Activated CD4-positive, alpha-beta T cell treated with anti-CD3 and anti-CD28 coated beads for 36 hours (primary cell): ENCODE results near the gene NDUFA8. TPM values are rescaled to one million over a fixed set of nuclear protein-coding genes. Genes with fewer than 3 reads are reported as not detected.
A peak's percentile ranks its signal among the peaks of the same experiment; 100 is the strongest.

Experiments
- ATAC-seq: fragments of 200-7000 bp; cut with Tn5 transposase; one replicate; pipeline ENCODE4 v1.10.0; 2021; ENCODE audit warnings: mild to moderate bottlenecking, moderate library complexity
- CTCF ChIA-PET: fragments of 350-600 bp; sonication (Branson Sonifier 250); formaldehyde crosslinking; loops from one replicate; lab custom pipeline; 2021; ENCODE audit warnings: antibody characterized with exemption; lab: Charles Lee
- POLR2A ChIA-PET: fragments of 350-600 bp; sonication (Branson Sonifier 250); formaldehyde crosslinking; loops from one replicate; lab custom pipeline; 2021; ENCODE audit warnings: antibody characterized with exemption, inconsistent platforms; lab: Charles Lee
- DNase-seq: peaks from one replicate; pipeline ENCODE4 v3.0.0-alpha.2; 2020
- H3K27ac Mint-ChIP-seq: one replicate; pipeline ENCODE4 v1.8.0; 2021; ENCODE audit warnings: mixed read lengths
- H3K27me3 Mint-ChIP-seq: one replicate; pipeline ENCODE4 v1.8.0; 2021; ENCODE audit warnings: mixed read lengths
- H3K36me3 Mint-ChIP-seq: one replicate; pipeline ENCODE4 v1.8.0; 2021; ENCODE audit warnings: low read depth, mixed read lengths
- H3K4me1 Mint-ChIP-seq: one replicate; pipeline ENCODE4 v1.8.0; 2021; ENCODE audit warnings: mixed read lengths
- H3K4me3 Mint-ChIP-seq: one replicate; pipeline ENCODE4 v1.8.0; 2021; ENCODE audit warnings: mild to moderate bottlenecking, moderate library complexity, mixed read lengths
- H3K9me3 Mint-ChIP-seq: one replicate; pipeline ENCODE4 v1.8.0; 2021; ENCODE audit warnings: low read depth, mixed read lengths
- intact Hi-C, 2 experiments: fragments of 100-400 bp; cut with DNase I in 1 of 2; cut with micrococcal nuclease in 1 of 2; formaldehyde crosslinking; loops; one replicate each; pipeline versions ENCODE4 v1.14.2 to v1.15.1; 2022 to 2024; cut with DNase I, micrococcal nuclease
- total RNA-seq, 2 experiments: library from RNA; stranded (reverse); gene quantifications; one replicate each; pipeline ENCODE4 v1.2.3, GENCODE V29; 2021

Gene NDUFA8
- total RNA-seq, 2 experiments from 2014 or later, result 50.4 to 57.2 TPM

- peaks cover 7% of the 10 kb centered on the region for H3K27me3 Mint-ChIP-seq
- intact Hi-C loops, result no loop called here
- H3K9me3 Mint-ChIP-seq, result no peaks in the 10 kb centered on the region
- CTCF ChIA-PET, result interaction anchor here (0.5 to 1.5 kb wide), 4 partner anchors 10 to 171 kb away, joined by 3 to 4 read pairs (median 3); no protein-coding TSS in a partner anchor
- POLR2A ChIA-PET, result no interaction called here
- H3K36me3 Mint-ChIP-seq, result no peaks in the 10 kb centered on the region
- no peak overlapping the region for H3K4me3 Mint-ChIP-seq
- DNase-seq (no peak), ATAC-seq (no peak)
- H3K27ac Mint-ChIP-seq, result no peak overlapping the region
- H3K4me1 Mint-ChIP-seq, result no peaks in the 10 kb centered on the region
Measured at GRCh38 chr9:122183501-122183900, 23.9 kb upstream of the NDUFA8 start.

GRCh38 chr9:122180633-122181032 lies 21.1 kb upstream of the NDUFA8 start:
- no peaks in the 10 kb centered on the region for H3K9me3 Mint-ChIP-seq

GRCh38 chr9:122179690-122180074 lies 20.1 kb upstream of the NDUFA8 start:
- no peaks in the 10 kb centered on the region for H3K9me3 Mint-ChIP-seq
- H3K4me1 Mint-ChIP-seq, result no peaks in the 10 kb centered on the region
- no peak for DNase-seq
- H3K27me3 Mint-ChIP-seq, result peaks cover 9% of the 10 kb centered on the region
- H3K36me3 Mint-ChIP-seq, result no peaks in the 10 kb centered on the region
- no peak for ATAC-seq
- CTCF ChIA-PET, result interaction anchor here (0.8 kb wide), 1 partner anchor 11 kb away, joined by 3 read pairs; no protein-coding TSS in a partner anchor
- intact Hi-C loops, result no loop called here
- H3K27ac Mint-ChIP-seq, result no peak overlapping the region
- POLR2A ChIA-PET, result no interaction called here
- H3K4me3 Mint-ChIP-seq, result no peak overlapping the region

More at GRCh38 chr9:122180633-122181032, 21.1 kb upstream of the NDUFA8 start:
- ATAC-seq (no peak), DNase-seq (no peak)
- H3K27me3 Mint-ChIP-seq, result peaks cover 7% of the 10 kb centered on the region
- intact Hi-C loops, result no loop called here
- ChIA-PET CTCF (no interaction called here), POLR2A (no interaction called here)
- H3K27ac Mint-ChIP-seq, result no peak overlapping the region
- H3K36me3 Mint-ChIP-seq, result no peaks in the 10 kb centered on the region
- no peaks in the 10 kb centered on the region for H3K4me1 Mint-ChIP-seq
- H3K4me3 Mint-ChIP-seq, result no peak overlapping the region

GRCh38 chr9:122179054-122179689 lies 19.6 kb upstream of the NDUFA8 start:
- intact Hi-C loops, result no loop called here

GRCh38 chr9:122176916-122177315 lies 17.3 kb upstream of the NDUFA8 start:
- no peak overlapping the region for H3K27ac Mint-ChIP-seq
- DNase-seq, result no peak
- CTCF ChIA-PET, result interaction anchor here (0.7 kb wide), 1 partner anchor 10 kb away, joined by 3 read pairs; no protein-coding TSS in a partner anchor
- H3K4me3 Mint-ChIP-seq, result no peak overlapping the region
- POLR2A ChIA-PET, result no interaction called here
- ATAC-seq, result no peak
- H3K9me3 Mint-ChIP-seq, result no peaks in the 10 kb centered on the region
- intact Hi-C loops, result no loop called here
- peaks cover 18% of the 10 kb centered on the region for H3K27me3 Mint-ChIP-seq
- H3K4me1 Mint-ChIP-seq, result no peaks in the 10 kb centered on the region
- H3K36me3 Mint-ChIP-seq, result no peaks in the 10 kb centered on the region

More at GRCh38 chr9:122179054-122179689, 19.6 kb upstream of the NDUFA8 start:
- Mint-ChIP-seq H3K27me3 (peaks cover 9% of the 10 kb centered on the region), H3K4me1 (no peaks in the 10 kb centered on the region), H3K4me3 (no peak overlapping the region), H3K36me3 (no peaks in the 10 kb centered on the region), H3K27ac (no peak overlapping the region), H3K9me3 (no peaks in the 10 kb centered on the region)
- no peak for ATAC-seq
- no peak for DNase-seq
- POLR2A ChIA-PET, result no interaction called here
- CTCF ChIA-PET, result interaction anchor here (0.8 kb wide), 1 partner anchor 11 kb away, joined by 3 read pairs; no protein-coding TSS in a partner anchor

GRCh38 chr9:122173670-122174069 lies 14.1 kb upstream of the NDUFA8 start:
- DNase-seq, result no peak
- Mint-ChIP-seq H3K27me3 (peaks cover 28% of the 10 kb centered on the region), H3K4me3 (no peak overlapping the region), H3K4me1 (no peaks in the 10 kb centered on the region), H3K36me3 (no peaks in the 10 kb centered on the region), H3K9me3 (no peaks in the 10 kb centered on the region), H3K27ac (no peak overlapping the region)
- no peak for ATAC-seq
- ChIA-PET CTCF (interaction anchor here (0.7 kb wide), 1 partner anchor 76 kb away, joined by 3 read pairs; no protein-coding TSS in a partner anchor), POLR2A (no interaction called here)
- intact Hi-C loops, result no loop called here

GRCh38 chr9:122172131-122172530 lies 12.6 kb upstream of the NDUFA8 start:
- no peaks in the 10 kb centered on the region for H3K36me3 Mint-ChIP-seq
- POLR2A ChIA-PET, result interaction anchor here (0.6 kb wide), 1 partner anchor 567 kb away, joined by 6 read pairs; no protein-coding TSS in a partner anchor
- intact Hi-C loops, result no loop called here
- peaks cover 33% of the 10 kb centered on the region for H3K27me3 Mint-ChIP-seq
- CTCF ChIA-PET, result no interaction called here
- no peak overlapping the region for H3K4me3 Mint-ChIP-seq
- H3K9me3 Mint-ChIP-seq, result no peaks in the 10 kb centered on the region
- no peak for DNase-seq
- H3K27ac Mint-ChIP-seq, result no peak overlapping the region
- H3K4me1 Mint-ChIP-seq, result no peaks in the 10 kb centered on the region
- no peak for ATAC-seq

- ChIA-PET POLR2A (no interaction called here), CTCF (interaction anchor here (0.7 to 2.2 kb wide), 5 partner anchors 10 to 69 kb away, joined by 3 to 6 read pairs (median 3); no protein-coding TSS in a partner anchor)
- Mint-ChIP-seq H3K27me3 (peaks cover 37% of the 10 kb centered on the region), H3K36me3 (no peaks in the 10 kb centered on the region), H3K4me3 (no peak overlapping the region), H3K9me3 (no peaks in the 10 kb centered on the region), H3K4me1 (no peaks in the 10 kb centered on the region), H3K27ac (no peak overlapping the region)
- ATAC-seq (no peak), DNase-seq (no peak)
- intact Hi-C loops, result no loop called here
Measured at GRCh38 chr9:122168356-122168755, 8.8 kb upstream of the NDUFA8 start.

- H3K36me3 Mint-ChIP-seq, result no peaks in the 10 kb centered on the region
- H3K4me1 Mint-ChIP-seq, result peaks cover 7% of the 10 kb centered on the region
- intact Hi-C loops, result no loop called here
- peaks cover 28% of the 10 kb centered on the region for H3K27me3 Mint-ChIP-seq
- ChIA-PET CTCF (no interaction called here), POLR2A (no interaction called here)
- H3K9me3 Mint-ChIP-seq, result peaks cover 6% of the 10 kb centered on the region
- DNase-seq (no peak), ATAC-seq (no peak)
- no peak overlapping the region for H3K27ac Mint-ChIP-seq
- no peak overlapping the region for H3K4me3 Mint-ChIP-seq
Measured at GRCh38 chr9:122164286-122164685, 4.7 kb upstream of the NDUFA8 start.

- DNase-seq (no peak), ATAC-seq (no peak)
- intact Hi-C loops, result no loop called here
- ChIA-PET CTCF (no interaction called here), POLR2A (no interaction called here)
- H3K27ac Mint-ChIP-seq, result no peak overlapping the region
- peaks cover 6% of the 10 kb centered on the region for H3K9me3 Mint-ChIP-seq
- peaks cover 15% of the 10 kb centered on the region for H3K4me1 Mint-ChIP-seq
- no peaks in the 10 kb centered on the region for H3K36me3 Mint-ChIP-seq
- H3K4me3 Mint-ChIP-seq, result no peak overlapping the region
- peaks cover 20% of the 10 kb centered on the region for H3K27me3 Mint-ChIP-seq
Measured at GRCh38 chr9:122162415-122162814, 2.8 kb upstream of the NDUFA8 start.

GRCh38 chr9:122159925-122160246 lies 307 bp upstream of the NDUFA8 start:
- CTCF ChIA-PET, result interaction anchor here (0.6 to 1.4 kb wide), 4 partner anchors 14 to 304 kb away, joined by 3 to 5 read pairs (median 3); no protein-coding TSS in a partner anchor
- H3K4me3 Mint-ChIP-seq, result peak overlapping the region; percentile 95
- H3K27ac Mint-ChIP-seq, result peak overlapping the region; percentile 96
- peaks cover 30% of the 10 kb centered on the region for H3K4me1 Mint-ChIP-seq
- POLR2A ChIA-PET, result interaction anchor here (0.6 kb wide), 1 partner anchor 278 kb away, joined by 3 read pairs; no protein-coding TSS in a partner anchor
- H3K9me3 Mint-ChIP-seq, result peaks cover 6% of the 10 kb centered on the region
- H3K36me3 Mint-ChIP-seq, result no peaks in the 10 kb centered on the region
- H3K27me3 Mint-ChIP-seq, result peaks cover 15% of the 10 kb centered on the region
- intact Hi-C loops, result loop anchor here (1.0 to 2.0 kb wide), 7 partner anchors 35 to 790 kb away; partner anchors contain the start of genes MRRF (in 2 of the 2), RBM18 (in 2 of the 2), TTLL11 (in 2 of the 2) and PDCL (in 1 of the 2)
- DNase-seq (no peak), ATAC-seq (no peak)

- no peak for ATAC-seq
- CTCF ChIA-PET, result interaction anchor here (0.7 to 8.2 kb wide), 8 partner anchors 9 to 754 kb away, joined by 3 to 47 read pairs (median 4); no protein-coding TSS in a partner anchor
- peaks cover 6% of the 10 kb centered on the region for H3K9me3 Mint-ChIP-seq
- DNase-seq, result peak; percentile 55
- H3K27me3 Mint-ChIP-seq, result peaks cover 5% of the 10 kb centered on the region
- POLR2A ChIA-PET, result no interaction called here
- intact Hi-C loops, result loop anchor here in 1 of 2 experiments (2.0 kb wide), 2 partner anchors 33 to 65 kb away; partner anchors contain the start of gene TTLL11
- H3K4me1 Mint-ChIP-seq, result peaks cover 35% of the 10 kb centered on the region
- H3K27ac Mint-ChIP-seq, result no peak overlapping the region
- peak overlapping the region; percentile 8 for H3K4me3 Mint-ChIP-seq
- no peaks in the 10 kb centered on the region for H3K36me3 Mint-ChIP-seq
Measured at GRCh38 chr9:122158202-122158601, 1.4 kb downstream of the NDUFA8 start.
